Urothelium cell line (cell line): ENCODE data around the gene MRTFA.
"Not testable (repeated sequence)": the region's sequence is repeated elsewhere in the genome, so short reads cannot be mapped to it uniquely, and the experiment has no call there.

ENCODE experiments used
- DNase-seq: peaks from one replicate; pipeline ENCODE4 v3.0.0; 2011; ENCODE audit warnings: low spot score, mixed read lengths
- FAIRE-seq: peaks from 2 replicates; lab custom pipeline; 2011; peaks lifted over from hg19 to GRCh38; lab: Jason Lieb, UNC

MRTFA gene

GRCh38 chr22:40560994-40561515, 75.5 kb downstream of the MRTFA start:
- no peak for FAIRE-seq

GRCh38 chr22:40560551-40560950, 76.0 kb downstream of the MRTFA start:
- DNase-seq: no peak
- FAIRE-seq: peak; percentile 35

More at GRCh38 chr22:40560994-40561515, 75.5 kb downstream of the MRTFA start:
- no peak for DNase-seq

- no peak for FAIRE-seq
- DNase-seq: no peak
These were observed 78.5 kb downstream of the MRTFA start for GRCh38 chr22:40557972-40558371.

GRCh38 chr22:40556641-40557040, 79.9 kb downstream of the MRTFA start:
- no peak for DNase-seq
- no peak for FAIRE-seq

- not testable (repeated sequence) for DNase-seq, FAIRE-seq
These were observed 82.5 kb downstream of the MRTFA start for GRCh38 chr22:40554023-40554422.

GRCh38 chr22:40553014-40553554, 83.4 kb downstream of the MRTFA start:
- FAIRE-seq (no peak), DNase-seq (no peak)

GRCh38 chr22:40552070-40552469, 84.4 kb downstream of the MRTFA start:
- FAIRE-seq (no peak), DNase-seq (no peak)

GRCh38 chr22:40547729-40548143, 88.8 kb downstream of the MRTFA start:
- no peak for FAIRE-seq
- no peak for DNase-seq

GRCh38 chr22:40544758-40545157, 91.8 kb downstream of the MRTFA start:
- no peak for DNase-seq
- no peak for FAIRE-seq

GRCh38 chr22:40542821-40543540, 93.5 kb downstream of the MRTFA start:
- DNase-seq (no peak), FAIRE-seq (no peak)

- DNase-seq (no peak), FAIRE-seq (no peak)
These were observed 95.2 kb downstream of the MRTFA start for GRCh38 chr22:40541300-40541699.

- FAIRE-seq: no peak
- DNase-seq: no peak
These were observed 96.3 kb downstream of the MRTFA start for GRCh38 chr22:40540265-40540664.

- FAIRE-seq, DNase-seq: not testable (repeated sequence)
These were observed 100.4 kb downstream of the MRTFA start for GRCh38 chr22:40536149-40536548.

- DNase-seq (no peak), FAIRE-seq (no peak)
These were observed 100.9 kb downstream of the MRTFA start for GRCh38 chr22:40535642-40536041.

- FAIRE-seq: no peak
- DNase-seq: no peak
These were observed 101.4 kb downstream of the MRTFA start for GRCh38 chr22:40535189-40535512.

- FAIRE-seq: no peak
These were observed 101.9 kb downstream of the MRTFA start for GRCh38 chr22:40534379-40535188.

GRCh38 chr22:40533712-40534378, 102.7 kb downstream of the MRTFA start:
- FAIRE-seq (no peak), DNase-seq (peak; percentile 70)

More at GRCh38 chr22:40534379-40535188, 101.9 kb downstream of the MRTFA start:
- DNase-seq: peak; percentile 47

GRCh38 chr22:40531951-40532900, 104.3 kb downstream of the MRTFA start:
- DNase-seq (no peak), FAIRE-seq (no peak)

- FAIRE-seq, DNase-seq: not testable (repeated sequence)
These were observed 106.1 kb downstream of the MRTFA start for GRCh38 chr22:40530391-40530790.

GRCh38 chr22:40529821-40530220, 106.7 kb downstream of the MRTFA start:
- FAIRE-seq (no peak), DNase-seq (no peak)
